KMS-11 (cell line): ENCODE measurements around the gene COL25A1.

Experiments used
- H2AFZ ChIP-seq: fragments of 200-600 bp; sonication (generic); 2 replicates; pipeline ENCODE4 v1.6.1; 2016; ENCODE audit warnings: antibody characterized with exemption, mixed run types, low read depth
- H3K27ac ChIP-seq: fragments of 200-600 bp; sonication (generic); 2 replicates; pipeline ENCODE4 v1.6.1; 2016; ENCODE audit warnings: mild to moderate bottlenecking, mixed run types
- H3K27me3 ChIP-seq: fragments of 200-600 bp; sonication (generic); 2 replicates; pipeline ENCODE4 v1.6.1; 2017; ENCODE audit warnings: mild to moderate bottlenecking, low read depth, mixed run types, moderate library complexity; ENCODE audit not compliant: insufficient read depth
- H3K36me3 ChIP-seq: fragments of 200-600 bp; sonication (generic); 2 replicates; pipeline ENCODE4 v1.6.1; 2017; ENCODE audit warnings: mild to moderate bottlenecking, mixed run types; ENCODE audit not compliant: insufficient read depth
- H3K4me1 ChIP-seq: fragments of 200-600 bp; sonication (generic); 2 replicates; pipeline ENCODE4 v1.6.1; 2016; ENCODE audit warnings: mild to moderate bottlenecking, low read depth, mixed run types; ENCODE audit not compliant: poor library complexity, severe bottlenecking
- H3K4me2 ChIP-seq: fragments of 200-600 bp; sonication (generic); 2 replicates; pipeline ENCODE4 v1.7.0; 2016; ENCODE audit warnings: mild to moderate bottlenecking, mixed run types
- H3K4me3 ChIP-seq: fragments of 200-600 bp; sonication (generic); IDR thresholded peaks from 2 replicates; pipeline ENCODE4 v1.6.1; 2017; ENCODE audit warnings: low read depth, low read length, mixed read lengths; ENCODE audit not compliant: insufficient read depth
- H3K79me2 ChIP-seq: fragments of 200-600 bp; sonication (generic); 2 replicates; pipeline ENCODE4 v1.6.1; 2016; ENCODE audit warnings: low read depth, mixed run types; ENCODE audit not compliant: insufficient read depth
- H3K9ac ChIP-seq: fragments of 200-600 bp; sonication (generic); 2 replicates; pipeline ENCODE4 v1.6.1; 2016; ENCODE audit warnings: mild to moderate bottlenecking, mixed run types
- H4K20me1 ChIP-seq: fragments of 200-600 bp; sonication (generic); 2 replicates; pipeline ENCODE4 v1.6.1; 2016; ENCODE audit warnings: mild to moderate bottlenecking, mixed run types; ENCODE audit not compliant: insufficient read depth
- TF ChIP-seq, protein P1 (sequence below): fragments of 200-600 bp; sonication (generic); conservative IDR thresholded peaks from 2 replicates; pipeline ENCODE4 v1.6.1; 2017; ENCODE audit warnings: low read depth, mild to moderate bottlenecking, antibody characterized with exemption, low read length, moderate library complexity, mixed read lengths

Gene COL25A1

DNA sequence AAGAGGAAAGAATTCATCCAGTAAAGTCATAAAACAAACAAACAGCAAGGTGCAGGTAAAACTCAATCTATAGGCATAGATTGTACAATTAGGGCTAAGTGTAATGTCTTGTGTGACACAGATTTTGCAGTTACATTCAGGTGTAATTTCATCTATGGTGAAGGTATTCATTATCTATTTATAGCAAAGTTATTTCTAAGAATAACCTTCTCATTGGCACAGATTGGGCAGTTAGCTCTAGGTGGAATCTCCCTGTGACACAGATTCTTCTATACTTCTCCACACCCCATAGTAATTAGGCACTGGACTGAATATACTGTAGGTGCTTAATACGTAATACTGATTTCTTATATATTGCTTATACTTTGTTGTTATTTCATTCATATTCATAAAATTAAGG, 66.8 kb downstream of the COL25A1 start:
- H3K36me3 ChIP-seq: no peaks in the 10 kb centered on the region
- no peak overlapping the region for H3K4me3 ChIP-seq
- no peaks in the 10 kb centered on the region for H4K20me1 ChIP-seq
- no peak overlapping the region for H2AFZ ChIP-seq
- H3K9ac ChIP-seq: no peak overlapping the region
- no peak overlapping the region for H3K4me2 ChIP-seq
- no peak overlapping the region for H3K27ac ChIP-seq
- no peaks in the 10 kb centered on the region for H3K79me2 ChIP-seq
- TF ChIP-seq, protein P1, sequence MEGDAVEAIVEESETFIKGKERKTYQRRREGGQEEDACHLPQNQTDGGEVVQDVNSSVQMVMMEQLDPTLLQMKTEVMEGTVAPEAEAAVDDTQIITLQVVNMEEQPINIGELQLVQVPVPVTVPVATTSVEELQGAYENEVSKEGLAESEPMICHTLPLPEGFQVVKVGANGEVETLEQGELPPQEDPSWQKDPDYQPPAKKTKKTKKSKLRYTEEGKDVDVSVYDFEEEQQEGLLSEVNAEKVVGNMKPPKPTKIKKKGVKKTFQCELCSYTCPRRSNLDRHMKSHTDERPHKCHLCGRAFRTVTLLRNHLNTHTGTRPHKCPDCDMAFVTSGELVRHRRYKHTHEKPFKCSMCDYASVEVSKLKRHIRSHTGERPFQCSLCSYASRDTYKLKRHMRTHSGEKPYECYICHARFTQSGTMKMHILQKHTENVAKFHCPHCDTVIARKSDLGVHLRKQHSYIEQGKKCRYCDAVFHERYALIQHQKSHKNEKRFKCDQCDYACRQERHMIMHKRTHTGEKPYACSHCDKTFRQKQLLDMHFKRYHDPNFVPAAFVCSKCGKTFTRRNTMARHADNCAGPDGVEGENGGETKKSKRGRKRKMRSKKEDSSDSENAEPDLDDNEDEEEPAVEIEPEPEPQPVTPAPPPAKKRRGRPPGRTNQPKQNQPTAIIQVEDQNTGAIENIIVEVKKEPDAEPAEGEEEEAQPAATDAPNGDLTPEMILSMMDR: no peak
- H3K27me3 ChIP-seq: no peaks in the 10 kb centered on the region
- H3K4me1 ChIP-seq: peaks cover 3% of the 10 kb centered on the region

- no peak overlapping the region for H2AFZ ChIP-seq
- H4K20me1 ChIP-seq: no peaks in the 10 kb centered on the region
- no peak overlapping the region for H3K9ac ChIP-seq
- H3K36me3 ChIP-seq: no peaks in the 10 kb centered on the region
- H3K27ac ChIP-seq: no peak overlapping the region
- no peaks in the 10 kb centered on the region for H3K27me3 ChIP-seq
- H3K4me2 ChIP-seq: no peak overlapping the region
- H3K79me2 ChIP-seq: no peaks in the 10 kb centered on the region
- no peak overlapping the region for H3K4me3 ChIP-seq
- TF ChIP-seq, protein P1: no peak
- peaks cover 3% of the 10 kb centered on the region for H3K4me1 ChIP-seq
Measured at GRCh38 chr4:109234596-109234995, 67.9 kb downstream of the COL25A1 start.

- Histone ChIP-seq H2AFZ (no peak overlapping the region), H3K79me2 (no peaks in the 10 kb centered on the region), H3K4me1 (peaks cover 3% of the 10 kb centered on the region), H3K9ac (no peak overlapping the region), H3K4me2 (no peak overlapping the region), H4K20me1 (no peaks in the 10 kb centered on the region), H3K27ac (no peak overlapping the region), H3K27me3 (no peaks in the 10 kb centered on the region), H3K36me3 (no peaks in the 10 kb centered on the region), H3K4me3 (no peak overlapping the region)
- TF ChIP-seq, protein P1: no peak
Measured at GRCh38 chr4:109233570-109233969, 68.9 kb downstream of the COL25A1 start.

GRCh38 chr4:109232681-109233080, 69.8 kb downstream of the COL25A1 start:
- H3K4me3 ChIP-seq: no peak overlapping the region
- no peak overlapping the region for H3K27ac ChIP-seq
- no peak overlapping the region for H3K9ac ChIP-seq
- H2AFZ ChIP-seq: no peak overlapping the region
- peaks cover 3% of the 10 kb centered on the region for H3K4me1 ChIP-seq
- no peaks in the 10 kb centered on the region for H4K20me1 ChIP-seq
- TF ChIP-seq, protein P1: no peak
- no peaks in the 10 kb centered on the region for H3K27me3 ChIP-seq
- no peaks in the 10 kb centered on the region for H3K79me2 ChIP-seq
- no peaks in the 10 kb centered on the region for H3K36me3 ChIP-seq
- no peak overlapping the region for H3K4me2 ChIP-seq
